ELR (cell line): ENCODE measurements around the gene CHMP6.
"Not testable (repeated sequence)": the region's sequence is repeated elsewhere in the genome, so short reads cannot be mapped to it uniquely, and the experiment has no call there.

Experiments
- DNase-seq: peaks from one replicate; pipeline ENCODE4 v3.0.0-alpha.2; 2015; ENCODE audit warnings: low read depth

Gene CHMP6

GRCh38 chr17:81011951-81012350 is 20.3 kb downstream of the CHMP6 start:
- DNase-seq = no peak

GRCh38 chr17:81012574-81013447 is 21.2 kb downstream of the CHMP6 start:
- no peak for DNase-seq

GRCh38 chr17:81013642-81014041 is 22.0 kb downstream of the CHMP6 start:
- no peak for DNase-seq

- no peak for DNase-seq
Observed at GRCh38 chr17:81015136-81015535, 23.5 kb downstream of the CHMP6 start.

- no peak for DNase-seq
Observed at GRCh38 chr17:81016575-81016974, 24.9 kb downstream of the CHMP6 start.

GRCh38 chr17:81017330-81017729 is 25.7 kb downstream of the CHMP6 start:
- DNase-seq = not testable (repeated sequence)

- DNase-seq = peak; percentile 56
Observed at GRCh38 chr17:81018044-81018802, 26.6 kb downstream of the CHMP6 start.

- DNase-seq = no peak
Observed at GRCh38 chr17:81019563-81020442, 28.2 kb downstream of the CHMP6 start.

GRCh38 chr17:81020443-81020766 is 28.8 kb downstream of the CHMP6 start:
- DNase-seq = no peak

- DNase-seq = no peak
Observed at GRCh38 chr17:81020767-81021497, 29.3 kb downstream of the CHMP6 start.

GRCh38 chr17:81021531-81022343 is 30.1 kb downstream of the CHMP6 start:
- no peak for DNase-seq

- no peak for DNase-seq
Observed at GRCh38 chr17:81022344-81022676, 30.7 kb downstream of the CHMP6 start.

- DNase-seq = no peak
Observed at GRCh38 chr17:81025065-81025740, 33.6 kb downstream of the CHMP6 start.

GRCh38 chr17:81025741-81026129 is 34.1 kb downstream of the CHMP6 start:
- DNase-seq = no peak

GRCh38 chr17:81026266-81027036 is 34.8 kb downstream of the CHMP6 start:
- no peak for DNase-seq

GRCh38 chr17:81027038-81027437 is 35.4 kb downstream of the CHMP6 start:
- DNase-seq = no peak

GRCh38 chr17:81027591-81028505 is 36.2 kb downstream of the CHMP6 start:
- DNase-seq = no peak

- DNase-seq = no peak
Observed at GRCh38 chr17:81028506-81028858, 36.8 kb downstream of the CHMP6 start.

GRCh38 chr17:81029859-81030258 is 38.2 kb downstream of the CHMP6 start:
- DNase-seq = no peak
